Smooth muscle cell (in vitro differentiated cells): ENCODE results near the gene CRTAP. TPM values are rescaled to one million over a fixed set of nuclear protein-coding genes. Genes with fewer than 3 reads are reported as not detected.

Source experiments
- DNase-seq: peaks from one replicate; lab custom pipeline; 2025; ENCODE audit not compliant: unreplicated experiment; lab: John Stamatoyannopoulos, UW
- H2AFZ ChIP-seq: fragments of 200-600 bp; sonication (generic); 2 replicates; pipeline ENCODE4 v1.6.0; 2016; ENCODE audit warnings: antibody characterized with exemption, low read depth, mild to moderate bottlenecking
- H3F3A ChIP-seq: fragments of 200-600 bp; sonication (generic); 2 replicates; pipeline ENCODE4 v1.6.0; 2017; ENCODE audit warnings: antibody characterized with exemption, low read depth
- H3K27ac ChIP-seq: fragments of 200-600 bp; sonication (generic); 2 replicates; pipeline ENCODE4 v1.5.1; 2016; ENCODE audit warnings: low read depth, mild to moderate bottlenecking
- H3K27me3 ChIP-seq: fragments of 200-600 bp; sonication (generic); 2 replicates; pipeline ENCODE4 v1.6.1; 2016; ENCODE audit warnings: low read depth, mild to moderate bottlenecking
- H3K36me3 ChIP-seq: fragments of 200-600 bp; sonication (generic); 2 replicates; pipeline ENCODE4 v1.5.1; 2016; ENCODE audit warnings: low read depth
- H3K4me1 ChIP-seq: fragments of 200-600 bp; sonication (generic); 2 replicates; pipeline ENCODE4 v1.5.1; 2016; ENCODE audit warnings: low read depth
- H3K4me2 ChIP-seq: fragments of 200-600 bp; sonication (generic); 2 replicates; pipeline ENCODE4 v1.6.0; 2016; ENCODE audit warnings: mild to moderate bottlenecking
- H3K4me3 ChIP-seq: fragments of 200-600 bp; sonication (generic); 2 replicates; pipeline ENCODE4 v1.5.1; 2016; ENCODE audit warnings: mild to moderate bottlenecking
- H3K79me2 ChIP-seq: fragments of 200-600 bp; sonication (generic); 2 replicates; pipeline ENCODE4 v1.6.0; 2016; ENCODE audit warnings: low read depth, mild to moderate bottlenecking
- H3K9ac ChIP-seq: fragments of 200-600 bp; sonication (generic); 2 replicates; pipeline ENCODE4 v1.6.0; 2016; ENCODE audit warnings: low read depth
- H3K9me3 ChIP-seq: fragments of 200-600 bp; sonication (generic); replicated peaks from 2 replicates; pipeline ENCODE4 v1.5.1; 2016; ENCODE audit warnings: low read depth
- H4K20me1 ChIP-seq: fragments of 200-600 bp; sonication (generic); 2 replicates; pipeline ENCODE4 v1.6.0; 2016; ENCODE audit warnings: low read depth
- WGBS: methylation state at CpG from one replicate; pipeline ENCODE4 v1.1.7; 2016; ENCODE audit warnings: low lambda C conversion rate; 5-methylcytosine and 5-hydroxymethylcytosine counted together
- polyA plus RNA-seq: library from polyadenylated mRNA; unstranded; fragments of >200 nt; fragmentation: Nextera tagmentation; extraction: Ambion mirVana; gene quantifications from 2 replicates; pipeline ENCODE4 v1.2.1, GENCODE V29; 2016
- total RNA-seq: library from RNA; depleted of rRNA; stranded (reverse); fragments of >200 nt; gene quantifications from 2 replicates; pipeline ENCODE4 v1.2.3, GENCODE V29; 2014
- TF ChIP-seq, protein P1 (sequence below): fragments of 200-600 bp; sonication (generic); IDR thresholded peaks from 2 replicates; pipeline ENCODE4 v1.5.1; 2017; ENCODE audit warnings: borderline replicate concordance, mild to moderate bottlenecking, antibody characterized with exemption; ENCODE audit not compliant: insufficient read depth, poor library complexity, severe bottlenecking

The CRTAP gene
- total and polyA plus RNA-seq, 2 experiments from 2014 or later: 195 to 206 TPM

DNA sequence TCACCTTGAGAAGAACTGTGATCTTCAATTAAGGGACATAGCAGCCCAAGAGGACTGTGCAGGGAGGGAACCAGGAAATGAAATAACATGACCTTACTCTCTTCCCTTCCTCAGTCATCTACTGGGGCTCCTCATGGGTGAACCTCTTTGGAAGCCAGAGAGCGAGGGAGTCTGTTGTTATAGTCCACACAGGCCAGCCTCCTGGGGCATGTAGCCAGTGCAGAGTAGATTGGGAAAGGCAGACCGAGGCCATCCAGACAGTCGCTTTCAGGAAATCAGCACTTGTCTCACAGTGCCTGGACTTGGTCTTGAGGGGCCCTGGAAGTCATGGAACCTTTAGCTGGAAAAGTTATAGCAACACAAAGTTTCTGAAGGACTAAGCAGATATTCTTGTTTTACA is 6.1 kb downstream of the CRTAP start:
- Histone ChIP-seq H3K79me2 (peaks cover 26% of the 10 kb centered on the region), H3K4me1 (peaks cover 7% of the 10 kb centered on the region), H3K9me3 (no peaks in the 10 kb centered on the region), H2AFZ (no peak overlapping the region), H3K36me3 (peaks cover 6% of the 10 kb centered on the region), H3K27me3 (no peaks in the 10 kb centered on the region), H3F3A (no peaks in the 10 kb centered on the region), H3K4me3 (no peak overlapping the region), H3K4me2 (no peak overlapping the region), H3K27ac (no peak overlapping the region), H4K20me1 (peaks cover 41% of the 10 kb centered on the region), H3K9ac (no peak overlapping the region)
- DNase-seq: no peak
- 97% methylated on average over 3 of the region's 3 CpGs for WGBS
- TF ChIP-seq, protein P1, sequence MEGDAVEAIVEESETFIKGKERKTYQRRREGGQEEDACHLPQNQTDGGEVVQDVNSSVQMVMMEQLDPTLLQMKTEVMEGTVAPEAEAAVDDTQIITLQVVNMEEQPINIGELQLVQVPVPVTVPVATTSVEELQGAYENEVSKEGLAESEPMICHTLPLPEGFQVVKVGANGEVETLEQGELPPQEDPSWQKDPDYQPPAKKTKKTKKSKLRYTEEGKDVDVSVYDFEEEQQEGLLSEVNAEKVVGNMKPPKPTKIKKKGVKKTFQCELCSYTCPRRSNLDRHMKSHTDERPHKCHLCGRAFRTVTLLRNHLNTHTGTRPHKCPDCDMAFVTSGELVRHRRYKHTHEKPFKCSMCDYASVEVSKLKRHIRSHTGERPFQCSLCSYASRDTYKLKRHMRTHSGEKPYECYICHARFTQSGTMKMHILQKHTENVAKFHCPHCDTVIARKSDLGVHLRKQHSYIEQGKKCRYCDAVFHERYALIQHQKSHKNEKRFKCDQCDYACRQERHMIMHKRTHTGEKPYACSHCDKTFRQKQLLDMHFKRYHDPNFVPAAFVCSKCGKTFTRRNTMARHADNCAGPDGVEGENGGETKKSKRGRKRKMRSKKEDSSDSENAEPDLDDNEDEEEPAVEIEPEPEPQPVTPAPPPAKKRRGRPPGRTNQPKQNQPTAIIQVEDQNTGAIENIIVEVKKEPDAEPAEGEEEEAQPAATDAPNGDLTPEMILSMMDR: no peak

DNA sequence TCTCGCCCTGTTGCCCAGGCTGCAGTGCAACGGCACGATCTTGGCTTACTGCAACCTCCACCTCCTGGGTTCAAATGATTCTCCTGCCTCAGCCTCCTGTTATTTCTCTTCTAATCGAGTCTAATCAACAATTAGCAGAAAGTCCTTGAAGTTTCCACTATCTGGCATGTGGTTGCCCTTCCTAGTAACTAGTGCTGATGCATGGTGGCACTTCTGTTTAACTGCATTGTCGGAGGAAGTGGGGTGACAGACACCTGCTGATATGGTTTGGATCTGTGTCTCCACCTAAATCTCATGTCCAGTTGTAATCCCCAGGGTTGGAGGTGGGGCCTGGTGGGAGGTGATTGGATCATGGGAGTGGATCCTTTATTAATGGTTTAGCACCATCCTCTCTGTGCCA is 9.2 kb downstream of the CRTAP start:
- no peaks in the 10 kb centered on the region for H3K27me3 ChIP-seq
- no peak for DNase-seq
- peaks cover 9% of the 10 kb centered on the region for H3K36me3 ChIP-seq
- WGBS: 95% methylated on average over 5 of the region's 5 CpGs
- no peak overlapping the region for H3K9ac ChIP-seq
- H4K20me1 ChIP-seq: peaks cover 26% of the 10 kb centered on the region
- H3K4me3 ChIP-seq: no peak overlapping the region
- H3K4me2 ChIP-seq: no peak overlapping the region
- TF ChIP-seq, protein P1: no peak
- H3K9me3 ChIP-seq: no peaks in the 10 kb centered on the region
- H3K4me1 ChIP-seq: no peaks in the 10 kb centered on the region
- H3K27ac ChIP-seq: no peak overlapping the region
- H2AFZ ChIP-seq: no peak overlapping the region
- peaks cover 10% of the 10 kb centered on the region for H3K79me2 ChIP-seq
- no peaks in the 10 kb centered on the region for H3F3A ChIP-seq

DNA sequence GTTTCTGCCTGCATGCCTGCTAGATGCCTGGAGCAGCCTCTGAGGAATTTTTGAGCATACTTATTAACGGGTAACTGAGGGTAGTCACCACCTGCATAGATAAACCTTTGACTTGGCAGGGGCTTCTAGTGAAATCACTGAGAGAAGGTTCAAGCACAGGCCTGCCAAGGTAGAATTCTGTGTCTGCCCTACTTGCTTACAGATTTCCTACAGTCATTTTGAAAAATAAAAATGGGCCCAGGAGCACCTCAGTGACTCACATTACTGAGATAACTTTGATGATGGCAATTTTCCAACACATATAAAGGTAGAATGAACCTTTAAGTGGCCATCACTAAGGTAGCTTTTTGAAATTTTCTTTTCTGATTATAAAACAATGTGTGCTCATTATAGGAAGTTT is 10.8 kb downstream of the CRTAP start:
- Histone ChIP-seq H3K27me3 (no peaks in the 10 kb centered on the region), H3K9me3 (no peaks in the 10 kb centered on the region), H2AFZ (no peak overlapping the region), H3K4me1 (peaks cover 4% of the 10 kb centered on the region), H4K20me1 (peaks cover 12% of the 10 kb centered on the region), H3K4me3 (no peak overlapping the region), H3F3A (no peaks in the 10 kb centered on the region), H3K79me2 (no peaks in the 10 kb centered on the region), H3K4me2 (no peak overlapping the region), H3K27ac (no peak overlapping the region), H3K9ac (no peak overlapping the region), H3K36me3 (peaks cover 9% of the 10 kb centered on the region)
- TF ChIP-seq, protein P1: no peak
- DNase-seq: no peak
- WGBS: 95% methylated on average over 1 of the region's 1 CpG

DNA sequence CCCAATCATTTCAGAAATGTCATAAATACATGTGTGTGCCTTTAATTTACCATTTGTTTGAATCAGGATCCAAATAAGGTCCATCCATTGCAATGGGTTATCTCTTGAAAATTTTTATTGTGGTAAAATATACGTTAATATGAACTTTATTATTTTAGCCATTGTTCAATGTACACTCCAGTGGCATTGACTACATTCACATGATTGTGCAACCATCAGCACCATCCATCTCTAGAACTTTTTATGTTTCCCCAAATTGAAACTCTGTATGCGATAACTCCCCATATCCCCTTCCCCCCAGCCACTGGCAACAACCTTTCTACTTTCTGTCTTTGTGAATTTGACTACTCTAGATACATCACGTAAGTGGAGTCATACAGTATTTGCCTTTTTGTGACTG is 12.0 kb downstream of the CRTAP start:
- Histone ChIP-seq H3K4me1 (peaks cover 4% of the 10 kb centered on the region), H3K9ac (no peak overlapping the region), H4K20me1 (peaks cover 2% of the 10 kb centered on the region), H3K4me3 (no peak overlapping the region), H3K4me2 (no peak overlapping the region), H3K79me2 (no peaks in the 10 kb centered on the region), H3K27me3 (no peaks in the 10 kb centered on the region), H3K36me3 (peaks cover 9% of the 10 kb centered on the region), H3F3A (no peaks in the 10 kb centered on the region), H3K27ac (no peak overlapping the region), H3K9me3 (no peaks in the 10 kb centered on the region), H2AFZ (no peak overlapping the region)
- WGBS: 100% methylated on average over 3 of the region's 3 CpGs
- TF ChIP-seq, protein P1: no peak
- no peak for DNase-seq
